ENCODE measurements around the gene VAC14. TPM values are rescaled to one million over a fixed set of nuclear protein-coding genes. Genes with fewer than 3 reads are reported as not detected.

Gene VAC14
- total and polyA plus RNA-seq, 2 experiments from 2014 or later = 42.3 to 77.7 TPM

GRCh38 chr16:70687671-70688245 is 113.2 kb downstream of the VAC14 start:
- peaks cover 10% of the 10 kb centered on the region; the same call in 1 of the 2 replicates for H3K4me1 ChIP-seq (ENCODE audit: insufficient read depth)
- no peak overlapping the region for H3K4me3 ChIP-seq
- H3K79me2 ChIP-seq (replicated peaks; ENCODE audit: insufficient read depth) = no peaks in the 10 kb centered on the region
- Mint-ChIP-seq H3K4me1 (peaks cover 27% of the 10 kb centered on the region), H3K9me3 (no peaks in the 10 kb centered on the region; the same call in 2 of the 3 replicates), H3K4me3 (peak overlapping the region; percentile 58; the same call in 2 of the 3 replicates), H3K27me3 (ENCODE audit: insufficient read depth, low read depth, poor library complexity) (peaks cover 25% of the 10 kb centered on the region), H3K27ac (no peak overlapping the region), H3K36me3 (ENCODE audit: low read depth) (no peaks in the 10 kb centered on the region; the same call in 2 of the 3 replicates)
- H3K27me3 ChIP-seq (ENCODE audit: insufficient read depth) = peaks cover 8% of the 10 kb centered on the region
- no peaks in the 10 kb centered on the region for H3K36me3 ChIP-seq (ENCODE audit: insufficient read depth)
- peak overlapping the region; percentile 78; the same call in 1 of the 2 replicates for H3K4me2 ChIP-seq
- no peak for TF ChIP-seq JUNB (IDR thresholded peaks at IDR 0.05; ENCODE audit: unreplicated experiment)
- no peak for TF ChIP-seq ZNF462 (CRISPR knock-in tag; IDR thresholded peaks at IDR 0.05)
- ATAC-seq (no peak), DNase-seq (ENCODE audit: low spot score) (no peak)
- H3F3A ChIP-seq (replicated peaks; ENCODE audit: low read depth) = peaks cover 22% of the 10 kb centered on the region; the same call in 1 of the 2 replicates
- no peak overlapping the region for H3K27ac ChIP-seq (ENCODE audit: low read depth)
- no peak overlapping the region for H2AFZ ChIP-seq
- H3K9me2 ChIP-seq (ENCODE audit: insufficient read depth) = no peaks in the 10 kb centered on the region
- peaks cover 4% of the 10 kb centered on the region for H4K20me1 ChIP-seq (replicated peaks; ENCODE audit: insufficient read depth)

- Histone ChIP-seq H3K4me3 (no peak overlapping the region), H3K4me1 (ENCODE audit: insufficient read depth) (peaks cover 10% of the 10 kb centered on the region; the same call in 1 of the 2 replicates), H2AFZ (no peak overlapping the region), H3K36me3 (ENCODE audit: insufficient read depth) (no peaks in the 10 kb centered on the region), H4K20me1 (replicated peaks; ENCODE audit: insufficient read depth) (peaks cover 4% of the 10 kb centered on the region), H3K4me2 (peak overlapping the region; percentile 78; the same call in 1 of the 2 replicates), H3K27ac (ENCODE audit: low read depth) (peak overlapping the region; percentile 45; the same call in 1 of the 2 replicates), H3K9me2 (ENCODE audit: insufficient read depth) (no peaks in the 10 kb centered on the region), H3F3A (replicated peaks; ENCODE audit: low read depth) (peaks cover 22% of the 10 kb centered on the region; the same call in 1 of the 2 replicates), H3K79me2 (replicated peaks; ENCODE audit: insufficient read depth) (no peaks in the 10 kb centered on the region), H3K27me3 (ENCODE audit: insufficient read depth) (peaks cover 8% of the 10 kb centered on the region)
- Mint-ChIP-seq H3K36me3 (ENCODE audit: low read depth) (no peaks in the 10 kb centered on the region; the same call in 2 of the 3 replicates), H3K27me3 (ENCODE audit: insufficient read depth, low read depth, poor library complexity) (peaks cover 25% of the 10 kb centered on the region), H3K4me3 (peak overlapping the region; percentile 74), H3K27ac (no peak overlapping the region), H3K9me3 (no peaks in the 10 kb centered on the region; the same call in 2 of the 3 replicates), H3K4me1 (peaks cover 29% of the 10 kb centered on the region)
- DNase-seq (ENCODE audit: low spot score) (no peak), ATAC-seq (peak; percentile 12)
- TF ChIP-seq POLR2AphosphoS5 (IDR thresholded peaks at IDR 0.05; ENCODE audit: low read depth) (no peak), EZH2phosphoT487 (IDR thresholded peaks at IDR 0.05; ENCODE audit: unreplicated experiment) (no peak), ZNF114 (CRISPR knock-in tag; IDR thresholded peaks at IDR 0.05) (no peak), STAT1 (IDR thresholded peaks at IDR 0.05; ENCODE audit: unreplicated experiment) (no peak)
Observed at GRCh38 chr16:70687102-70687511, 113.9 kb downstream of the VAC14 start.

Data from GM23338 (cell line).